Activated T-helper 2 cell treated with anti-CD3 and anti-CD28 coated beads, Interferon-gamma antibody, Interleukin-2, Interleukin-4, amounts not matched to agents 10 μg/mL and 5 μg/mL and 100 μg/mL, durations not matched to agents 14 hours and 24 hours and 36 hours (primary cell): ENCODE measurements around the gene MALRD1. TPM values are rescaled to one million over a fixed set of nuclear protein-coding genes. Genes with fewer than 3 reads are reported as not detected.
"Not testable (repeated sequence)": the region's sequence is repeated elsewhere in the genome, so short reads cannot be mapped to it uniquely, and the experiment has no call there.

Experiments
- DNase-seq: peaks from one replicate; pipeline ENCODE4 v3.0.0; 2021; ENCODE audit warnings: low spot score
- H3K27ac Mint-ChIP-seq: one replicate; pipeline ENCODE4 v1.8.0; 2021; ENCODE audit warnings: mixed read lengths
- H3K27me3 Mint-ChIP-seq: one replicate; pipeline ENCODE4 v1.8.0; 2021; ENCODE audit warnings: low read depth, mixed read lengths
- H3K36me3 Mint-ChIP-seq: one replicate; pipeline ENCODE4 v1.8.0; 2021; ENCODE audit warnings: low read depth, mixed read lengths
- H3K4me1 Mint-ChIP-seq: one replicate; pipeline ENCODE4 v1.8.0; 2021; ENCODE audit warnings: low read depth, mixed read lengths
- H3K4me3 Mint-ChIP-seq: one replicate; pipeline ENCODE4 v1.8.0; 2021; ENCODE audit warnings: low read depth, mild to moderate bottlenecking, moderate library complexity, mixed read lengths
- H3K9me3 Mint-ChIP-seq: one replicate; pipeline ENCODE4 v1.8.0; 2021; ENCODE audit warnings: mixed read lengths
- intact Hi-C: fragments of 100-400 bp; cut with micrococcal nuclease; formaldehyde crosslinking; loops from one replicate; pipeline ENCODE4 v1.15.1; 2023
- total RNA-seq: library from RNA; stranded (reverse); gene quantifications from 2 replicates; pipeline ENCODE4 v1.2.3, GENCODE V29; 2022

MALRD1 gene
- total RNA-seq, 1 donor from 2014 or later = not detected

DNA sequence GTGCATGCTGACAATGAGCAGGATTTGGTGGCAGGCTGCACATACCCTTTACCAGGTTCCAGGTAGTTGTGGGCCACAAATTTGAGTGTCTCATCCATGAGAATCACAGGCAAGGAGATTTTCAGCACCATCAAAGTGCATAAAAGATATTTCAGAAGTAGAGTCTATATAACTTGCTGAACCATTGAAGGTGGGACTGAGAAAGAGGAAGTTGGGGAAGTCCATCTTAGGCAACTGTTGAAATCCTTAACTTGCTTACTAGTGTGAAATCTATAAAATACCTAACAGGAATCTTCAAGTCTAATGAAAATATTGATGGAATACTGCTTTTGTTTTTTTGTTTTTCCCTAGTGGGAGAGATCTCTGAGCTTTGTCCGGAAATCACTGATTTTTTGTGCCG, 442.6 kb downstream of the MALRD1 start:
- Mint-ChIP-seq H3K27ac (no peak overlapping the region), H3K27me3 (no peaks in the 10 kb centered on the region), H3K4me3 (no peak overlapping the region), H3K9me3 (peaks cover 7% of the 10 kb centered on the region), H3K4me1 (no peaks in the 10 kb centered on the region), H3K36me3 (no peaks in the 10 kb centered on the region)
- intact Hi-C loops = no loop called here
- DNase-seq = no peak

DNA sequence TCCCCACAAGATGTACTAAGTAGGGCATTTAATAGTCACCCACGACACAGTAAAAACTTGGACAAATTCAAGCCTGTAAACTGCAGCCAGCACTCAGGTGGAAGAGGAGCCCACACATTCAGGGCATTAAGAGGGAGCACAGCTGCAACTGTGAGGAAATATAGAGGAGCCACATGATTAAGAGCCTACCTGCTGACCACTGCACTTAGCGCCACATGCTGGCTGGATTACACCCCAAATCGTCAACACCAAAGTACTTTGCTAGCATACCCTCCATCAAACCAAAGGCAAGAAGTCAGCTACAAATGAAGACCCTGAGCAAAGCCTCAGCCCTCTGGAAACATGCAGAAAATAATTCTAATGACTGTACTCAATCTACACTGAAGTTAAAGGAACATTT, 445.3 kb downstream of the MALRD1 start:
- Mint-ChIP-seq H3K9me3 (peaks cover 11% of the 10 kb centered on the region), H3K4me1 (no peaks in the 10 kb centered on the region), H3K4me3 (no peak overlapping the region), H3K36me3 (no peaks in the 10 kb centered on the region), H3K27ac (no peak overlapping the region), H3K27me3 (no peaks in the 10 kb centered on the region)
- intact Hi-C loops = no loop called here
- no peak for DNase-seq

DNA sequence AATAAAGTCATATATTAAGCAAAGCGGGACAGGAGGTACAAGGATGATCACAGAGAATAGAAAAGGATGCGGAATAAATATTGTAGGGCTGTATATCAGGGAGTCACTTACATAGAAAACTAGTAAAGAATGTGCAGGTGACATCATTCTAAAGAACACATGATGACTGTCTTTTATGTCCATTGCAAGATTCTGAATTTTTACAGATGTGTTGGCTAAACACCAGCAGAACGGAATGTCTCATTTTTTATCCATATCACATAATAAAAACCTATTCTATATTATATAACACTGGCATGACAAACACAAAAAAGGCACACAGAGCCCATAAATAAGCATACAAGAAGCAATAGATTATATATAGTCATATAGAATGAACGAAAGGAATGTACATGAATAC, 448.4 kb downstream of the MALRD1 start:
- H3K4me1 Mint-ChIP-seq = no peaks in the 10 kb centered on the region
- intact Hi-C loops = no loop called here
- H3K27ac Mint-ChIP-seq = no peak overlapping the region
- no peaks in the 10 kb centered on the region for H3K27me3 Mint-ChIP-seq
- no peak for DNase-seq
- H3K4me3 Mint-ChIP-seq = no peak overlapping the region
- no peaks in the 10 kb centered on the region for H3K36me3 Mint-ChIP-seq
- peaks cover 9% of the 10 kb centered on the region for H3K9me3 Mint-ChIP-seq

DNA sequence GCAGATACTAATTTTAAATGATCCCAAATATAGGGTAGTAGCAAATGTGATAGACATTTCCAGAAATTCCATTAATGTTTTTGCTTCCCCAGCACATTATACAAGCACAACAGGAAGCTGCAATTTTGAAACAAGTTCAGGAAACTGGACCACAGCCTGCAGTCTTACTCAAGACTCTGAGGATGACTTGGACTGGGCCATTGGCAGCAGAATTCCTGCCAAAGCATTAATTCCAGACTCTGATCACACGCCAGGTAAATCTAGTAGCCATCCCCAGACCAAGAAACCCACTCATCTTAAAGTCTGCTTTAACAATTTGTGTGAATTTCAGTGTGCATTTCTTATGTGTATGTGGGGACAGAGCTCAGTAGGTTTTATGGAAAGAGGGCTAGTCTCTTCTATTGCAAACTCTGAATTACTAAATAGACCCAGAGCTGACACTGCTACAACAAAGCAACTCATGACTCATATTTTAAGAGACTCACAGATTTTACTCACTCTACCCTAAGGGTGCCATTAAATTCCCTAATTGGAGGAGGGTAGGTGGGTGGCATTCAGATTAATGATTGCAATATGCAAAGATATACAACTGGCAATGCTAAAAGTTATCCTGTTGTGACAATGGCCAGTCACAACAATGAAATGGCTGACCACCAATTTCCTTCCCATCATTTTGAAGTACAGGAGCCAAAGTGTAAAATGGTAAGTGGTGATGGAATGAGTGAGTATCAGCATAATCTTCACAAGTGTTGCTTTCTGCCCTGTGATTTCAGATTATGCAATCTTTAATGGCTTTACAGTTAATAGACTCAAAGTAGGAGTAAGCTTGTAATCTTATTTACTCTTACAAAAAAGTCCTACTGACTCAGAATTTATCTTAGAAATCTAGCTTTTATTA, 450.0 kb downstream of the MALRD1 start:
- Mint-ChIP-seq H3K4me3 (no peak overlapping the region), H3K27ac (no peak overlapping the region), H3K4me1 (no peaks in the 10 kb centered on the region), H3K9me3 (peaks cover 5% of the 10 kb centered on the region), H3K27me3 (no peaks in the 10 kb centered on the region), H3K36me3 (no peaks in the 10 kb centered on the region)
- intact Hi-C loops = no loop called here
- DNase-seq = no peak

DNA sequence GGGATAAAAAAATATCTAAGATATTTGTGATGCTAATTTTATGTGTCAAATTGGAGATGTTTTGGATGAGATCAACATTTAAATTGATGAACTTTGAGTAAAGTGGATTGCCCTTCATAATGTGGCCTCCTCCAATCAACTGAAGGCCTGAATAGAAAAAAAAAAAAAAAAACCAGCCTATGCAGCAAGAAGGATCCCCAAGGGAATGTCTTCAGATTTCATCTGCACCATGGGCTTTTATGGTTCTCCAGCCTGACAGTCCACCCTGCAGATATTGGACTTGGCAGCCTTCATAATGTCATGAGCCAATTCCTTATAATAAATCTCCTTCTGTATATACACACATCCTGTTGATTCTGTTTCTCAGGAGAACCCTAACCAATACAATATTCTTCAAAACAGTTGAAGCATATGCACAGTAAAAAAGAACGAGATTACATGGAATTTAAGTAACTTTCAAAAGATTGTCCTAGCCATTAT, 450.7 kb downstream of the MALRD1 start:
- H3K4me3 Mint-ChIP-seq = no peak overlapping the region
- intact Hi-C loops = no loop called here

DNA sequence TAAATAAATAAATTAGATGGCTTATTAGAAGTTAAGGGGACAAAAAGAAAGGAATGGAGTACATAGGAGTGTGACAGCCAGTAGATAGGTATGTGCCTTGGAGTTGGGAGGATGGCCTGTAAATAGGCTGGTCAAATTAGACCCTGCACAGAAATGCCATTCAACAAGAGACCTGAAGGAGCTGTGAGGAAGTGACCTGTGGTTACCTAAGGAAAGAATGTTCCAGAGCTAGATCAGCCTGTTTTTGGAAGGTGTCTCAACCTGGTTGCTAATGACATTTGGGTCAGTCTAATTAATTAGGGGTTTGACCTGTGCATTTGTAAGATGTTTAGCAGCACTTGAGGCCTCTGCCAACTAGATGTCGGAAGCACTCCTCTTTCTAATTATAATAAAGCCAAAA, 452.4 kb downstream of the MALRD1 start:
- Mint-ChIP-seq H3K36me3 (no peaks in the 10 kb centered on the region), H3K27ac (no peak overlapping the region), H3K27me3 (no peaks in the 10 kb centered on the region), H3K4me3 (no peak overlapping the region), H3K9me3 (peaks cover 5% of the 10 kb centered on the region), H3K4me1 (no peaks in the 10 kb centered on the region)
- intact Hi-C loops = no loop called here
- DNase-seq = no peak

More for the DNA sequence above, 450.7 kb downstream of the MALRD1 start:
- no peaks in the 10 kb centered on the region for H3K4me1 Mint-ChIP-seq
- DNase-seq = no peak
- H3K36me3 Mint-ChIP-seq = no peaks in the 10 kb centered on the region
- no peak overlapping the region for H3K27ac Mint-ChIP-seq
- no peaks in the 10 kb centered on the region for H3K27me3 Mint-ChIP-seq
- H3K9me3 Mint-ChIP-seq = peaks cover 5% of the 10 kb centered on the region

DNA sequence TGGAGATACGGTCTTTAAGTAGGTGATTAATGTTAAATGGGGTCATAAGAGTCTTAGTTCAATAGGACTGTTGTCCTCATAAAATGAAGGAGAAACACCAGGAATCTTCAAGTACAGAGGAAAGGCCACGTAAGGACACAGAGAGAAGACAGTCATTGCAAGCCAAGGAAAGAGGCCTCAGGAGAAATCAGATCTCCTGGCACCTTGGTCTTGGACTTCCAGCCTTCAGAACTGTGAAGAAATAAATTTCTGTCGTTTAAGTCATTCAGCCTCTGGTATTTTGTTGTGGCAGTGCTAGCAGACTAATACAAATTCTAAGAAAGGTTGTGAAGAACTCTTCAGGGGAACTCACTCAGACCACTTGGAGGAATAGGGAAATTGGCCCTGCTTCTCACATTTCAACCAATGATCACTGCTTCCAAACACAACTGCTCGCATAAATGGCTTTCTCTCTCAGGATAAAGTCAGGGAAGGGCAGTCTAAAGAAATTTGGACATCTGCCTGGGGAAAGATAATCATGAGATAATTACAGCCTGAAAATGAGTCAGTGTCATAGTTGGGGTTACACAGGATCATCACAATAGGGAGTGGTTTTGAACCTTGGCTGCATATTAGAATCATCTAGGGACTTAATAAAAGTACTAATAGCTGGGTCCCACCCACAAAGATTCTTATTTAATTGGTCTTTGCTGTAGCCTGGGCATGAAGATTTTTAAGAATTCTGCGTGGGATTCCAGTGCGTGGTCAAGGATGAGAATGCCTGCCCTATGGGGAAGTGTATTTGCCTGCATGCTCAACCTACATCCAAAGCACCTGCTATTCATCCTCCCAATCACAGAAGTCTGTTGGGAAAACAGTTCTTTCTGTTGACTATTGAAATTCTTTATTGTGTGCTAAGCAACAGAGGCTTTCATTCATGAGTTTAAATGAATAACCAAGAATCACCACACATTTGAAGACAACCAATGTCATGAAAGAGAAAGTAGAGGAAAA, 457.0 kb downstream of the MALRD1 start:
- no peaks in the 10 kb centered on the region for H3K27me3 Mint-ChIP-seq
- H3K4me1 Mint-ChIP-seq = no peaks in the 10 kb centered on the region
- no peak for DNase-seq
- H3K27ac Mint-ChIP-seq = no peak overlapping the region
- peaks cover 9% of the 10 kb centered on the region for H3K9me3 Mint-ChIP-seq
- H3K36me3 Mint-ChIP-seq = no peaks in the 10 kb centered on the region
- intact Hi-C loops = no loop called here
- no peak overlapping the region for H3K4me3 Mint-ChIP-seq

DNA sequence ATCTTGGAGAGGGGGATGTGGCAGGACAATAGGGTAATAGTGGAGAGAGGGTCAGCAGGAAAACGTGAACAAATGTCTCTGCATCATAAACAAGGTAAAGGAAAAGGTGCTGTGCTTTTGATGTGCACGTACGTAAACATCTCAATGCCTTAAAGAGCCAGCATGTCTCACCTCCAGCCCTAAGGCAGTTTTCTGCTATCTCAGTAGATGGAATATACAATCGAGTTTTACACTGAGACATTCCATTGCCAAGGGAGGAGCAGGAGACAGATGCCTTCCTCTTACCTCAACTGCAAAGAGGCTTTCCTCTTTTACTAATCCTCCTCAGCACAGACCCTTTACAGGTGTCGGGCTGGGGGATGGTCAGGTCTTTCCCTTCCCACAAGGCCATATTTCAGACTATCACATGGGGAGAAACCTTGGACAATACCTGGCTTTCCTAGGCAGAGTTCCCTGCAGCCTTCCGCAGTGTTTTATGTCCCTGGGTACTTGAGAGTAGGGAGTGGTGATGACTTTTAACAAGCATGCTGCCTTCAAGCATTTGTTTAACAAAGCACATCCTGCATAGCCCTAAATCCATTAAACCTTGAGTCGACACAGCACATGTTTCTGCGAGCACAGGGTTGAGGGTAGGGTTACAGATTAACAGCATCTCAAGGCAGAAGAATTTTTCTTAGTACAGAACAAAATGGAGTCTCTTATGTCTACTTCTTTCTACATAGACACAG, 461.6 kb downstream of the MALRD1 start:
- H3K27ac Mint-ChIP-seq, H3K36me3 Mint-ChIP-seq, H3K27me3 Mint-ChIP-seq, intact Hi-C loops, DNase-seq, H3K4me3 Mint-ChIP-seq, H3K4me1 Mint-ChIP-seq: not testable (repeated sequence)
- H3K9me3 Mint-ChIP-seq = peaks cover 21% of the 10 kb centered on the region

DNA sequence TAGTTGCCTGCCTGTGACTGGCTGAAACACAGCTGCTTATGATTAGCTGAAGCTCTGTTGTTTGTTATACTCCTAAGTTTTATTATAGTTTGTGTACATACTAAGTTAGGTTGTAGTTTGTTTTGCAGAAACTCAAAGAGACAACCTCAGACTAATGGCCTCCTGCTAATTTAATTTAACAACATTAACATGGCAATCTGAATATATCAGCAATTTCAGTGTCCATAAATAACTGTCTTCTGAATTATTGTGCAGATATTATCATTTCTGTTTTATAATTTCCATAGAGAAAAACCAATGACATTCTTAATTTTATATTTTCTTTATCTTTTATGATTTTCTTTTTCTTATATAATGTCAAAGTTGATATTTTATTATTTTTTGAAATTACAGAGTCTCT, 469.5 kb downstream of the MALRD1 start:
- intact Hi-C loops = no loop called here
- H3K27ac Mint-ChIP-seq = no peak overlapping the region
- H3K36me3 Mint-ChIP-seq = no peaks in the 10 kb centered on the region
- H3K27me3 Mint-ChIP-seq = no peaks in the 10 kb centered on the region
- H3K4me1 Mint-ChIP-seq = no peaks in the 10 kb centered on the region
- H3K9me3 Mint-ChIP-seq = peaks cover 6% of the 10 kb centered on the region
- no peak overlapping the region for H3K4me3 Mint-ChIP-seq
- no peak for DNase-seq

DNA sequence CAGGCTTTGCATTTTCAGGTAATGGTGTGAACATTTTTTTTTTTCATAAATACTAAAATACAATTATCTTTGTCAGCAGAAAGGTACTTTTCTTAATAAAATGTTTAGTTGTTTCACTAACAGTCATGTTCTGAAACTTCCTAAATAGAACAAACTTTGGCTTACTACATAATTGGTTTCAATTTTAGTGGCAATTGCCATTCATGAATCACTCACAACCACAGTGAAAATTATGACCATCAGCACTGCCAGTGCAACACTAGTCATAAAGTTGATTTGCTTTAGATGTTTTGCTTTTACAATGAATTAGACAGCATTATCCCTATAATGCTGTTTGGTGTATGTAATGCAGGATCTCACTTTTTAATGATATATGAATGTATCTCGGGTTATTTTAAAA, 470.0 kb downstream of the MALRD1 start:
- no peak overlapping the region for H3K4me3 Mint-ChIP-seq
- no peak for DNase-seq
- H3K9me3 Mint-ChIP-seq = peaks cover 9% of the 10 kb centered on the region
- no peak overlapping the region for H3K27ac Mint-ChIP-seq
- intact Hi-C loops = no loop called here
- no peaks in the 10 kb centered on the region for H3K4me1 Mint-ChIP-seq
- H3K36me3 Mint-ChIP-seq = no peaks in the 10 kb centered on the region
- no peaks in the 10 kb centered on the region for H3K27me3 Mint-ChIP-seq

DNA sequence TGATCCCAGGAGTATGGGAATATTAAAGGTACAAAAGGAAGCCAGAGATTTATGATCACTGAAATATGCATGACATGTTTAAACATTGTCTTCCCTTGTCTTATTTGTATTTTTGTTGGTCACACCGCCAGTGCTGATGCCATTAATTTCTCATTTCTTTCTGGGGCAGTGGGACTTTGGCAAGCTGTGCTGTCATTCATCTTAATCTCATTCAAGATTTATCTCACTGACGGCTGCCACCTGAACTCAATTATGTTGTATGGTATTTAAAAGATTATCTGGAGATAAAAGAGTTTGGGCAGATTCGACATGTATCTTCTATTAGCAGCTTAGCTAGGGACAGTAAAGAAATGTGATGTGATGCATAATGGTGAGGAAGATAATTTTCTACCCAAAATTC, 482.7 kb downstream of the MALRD1 start:
- no peak for DNase-seq
- Mint-ChIP-seq H3K4me1 (no peaks in the 10 kb centered on the region), H3K4me3 (no peak overlapping the region), H3K27me3 (no peaks in the 10 kb centered on the region), H3K36me3 (no peaks in the 10 kb centered on the region), H3K27ac (no peak overlapping the region), H3K9me3 (peaks cover 22% of the 10 kb centered on the region)
- intact Hi-C loops = no loop called here

DNA sequence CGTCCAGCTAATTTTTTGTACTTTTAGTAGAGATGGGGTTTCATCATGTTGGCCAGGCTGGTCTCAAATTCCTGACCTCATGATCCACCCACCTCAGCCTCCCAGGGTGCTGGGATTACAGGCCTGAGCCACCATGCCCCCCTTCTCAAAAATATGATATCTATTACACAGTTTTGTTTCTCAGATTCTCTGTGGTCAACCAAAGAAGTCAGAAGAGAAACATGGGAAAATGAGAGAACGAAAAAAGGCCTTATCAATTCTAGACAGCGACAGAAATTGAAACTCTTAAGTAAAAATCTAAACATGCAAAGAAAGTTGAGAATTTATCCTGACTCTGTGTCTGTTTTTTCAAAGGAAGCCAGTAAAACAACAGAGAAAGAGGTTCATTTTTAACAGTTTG, 483.8 kb downstream of the MALRD1 start:
- intact Hi-C loops = no loop called here
- H3K36me3 Mint-ChIP-seq = no peaks in the 10 kb centered on the region

More for the DNA sequence above, 483.8 kb downstream of the MALRD1 start:
- DNase-seq = no peak
- Mint-ChIP-seq H3K4me3 (no peak overlapping the region), H3K27ac (no peak overlapping the region), H3K9me3 (peaks cover 28% of the 10 kb centered on the region), H3K4me1 (no peaks in the 10 kb centered on the region), H3K27me3 (no peaks in the 10 kb centered on the region)
